ENCODE measurements around the gene ZNF692.

DNA sequence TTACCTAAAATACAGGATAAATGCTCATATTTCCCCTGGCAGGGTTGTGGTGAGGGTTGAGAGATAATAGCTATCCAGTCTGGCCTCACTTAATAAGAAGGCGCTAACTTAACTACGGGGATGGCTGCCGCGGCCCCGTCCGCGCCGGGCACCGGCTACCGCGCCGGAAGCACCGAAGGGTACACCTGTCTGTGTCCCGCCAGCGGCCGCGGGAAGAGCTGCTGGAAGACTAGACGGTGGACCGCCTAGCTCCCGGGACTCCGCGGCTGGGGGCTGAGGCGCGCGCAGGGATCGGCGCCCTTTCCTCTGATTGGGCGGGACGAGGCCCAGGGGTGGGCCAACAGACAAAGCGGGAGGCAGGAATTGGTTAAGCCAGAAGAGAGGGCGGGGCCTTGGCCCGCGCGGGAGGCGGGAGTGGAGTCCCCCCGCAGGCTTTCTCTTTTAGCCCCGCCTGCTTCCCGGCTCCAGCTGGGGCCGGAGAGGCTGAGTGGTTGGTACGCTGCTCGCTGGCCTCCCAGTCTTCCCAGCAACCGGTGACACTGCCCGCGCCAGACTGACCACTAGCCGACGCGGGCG, 21.0 kb downstream of the ZNF692 start, which contains the start of gene ZNF672:
- TF ChIP-seq, protein P1, sequence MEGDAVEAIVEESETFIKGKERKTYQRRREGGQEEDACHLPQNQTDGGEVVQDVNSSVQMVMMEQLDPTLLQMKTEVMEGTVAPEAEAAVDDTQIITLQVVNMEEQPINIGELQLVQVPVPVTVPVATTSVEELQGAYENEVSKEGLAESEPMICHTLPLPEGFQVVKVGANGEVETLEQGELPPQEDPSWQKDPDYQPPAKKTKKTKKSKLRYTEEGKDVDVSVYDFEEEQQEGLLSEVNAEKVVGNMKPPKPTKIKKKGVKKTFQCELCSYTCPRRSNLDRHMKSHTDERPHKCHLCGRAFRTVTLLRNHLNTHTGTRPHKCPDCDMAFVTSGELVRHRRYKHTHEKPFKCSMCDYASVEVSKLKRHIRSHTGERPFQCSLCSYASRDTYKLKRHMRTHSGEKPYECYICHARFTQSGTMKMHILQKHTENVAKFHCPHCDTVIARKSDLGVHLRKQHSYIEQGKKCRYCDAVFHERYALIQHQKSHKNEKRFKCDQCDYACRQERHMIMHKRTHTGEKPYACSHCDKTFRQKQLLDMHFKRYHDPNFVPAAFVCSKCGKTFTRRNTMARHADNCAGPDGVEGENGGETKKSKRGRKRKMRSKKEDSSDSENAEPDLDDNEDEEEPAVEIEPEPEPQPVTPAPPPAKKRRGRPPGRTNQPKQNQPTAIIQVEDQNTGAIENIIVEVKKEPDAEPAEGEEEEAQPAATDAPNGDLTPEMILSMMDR (IDR thresholded peaks at IDR 0.05; ENCODE audit: low read depth, low read length, poor library complexity, severe bottlenecking), result no peak
- no peak for TF ChIP-seq EZH2phosphoT487 (IDR thresholded peaks at IDR 0.05; ENCODE audit: borderline replicate concordance, low read length)

Data from DOHH2 (cell line).